ENCODE results near the gene ALDH3B1.

ALDH3B1 gene

DNA sequence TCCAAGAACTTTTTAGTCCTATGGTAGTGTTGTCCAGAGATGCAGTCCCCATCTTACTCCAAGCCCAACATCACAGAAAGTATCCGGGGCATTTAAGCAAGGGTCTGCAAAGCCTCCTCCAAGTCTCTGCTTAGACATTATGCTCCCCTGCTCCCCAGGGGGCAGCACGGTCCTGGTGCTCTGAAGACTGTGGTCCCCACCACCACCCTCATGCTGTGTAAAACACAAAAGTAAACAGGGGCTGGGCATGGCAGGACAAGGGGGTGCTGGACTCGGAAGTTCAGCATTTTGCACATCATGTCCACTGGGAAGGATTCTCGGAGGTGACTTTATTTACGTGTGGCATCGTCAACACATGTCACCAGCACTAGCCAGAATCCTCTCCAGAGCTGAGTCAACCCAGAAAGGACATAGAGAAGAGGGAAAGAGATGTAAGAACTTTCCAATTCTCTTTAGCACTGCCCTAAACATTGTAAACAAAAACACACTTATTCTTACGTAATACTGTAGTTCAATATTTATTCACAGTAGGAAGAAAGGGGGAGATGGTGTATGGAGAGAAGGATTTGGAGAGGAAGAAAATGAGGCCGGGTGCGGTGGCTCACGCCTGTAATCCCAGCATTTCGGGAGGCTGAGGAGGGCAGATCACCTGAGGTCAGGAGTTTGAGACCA, 66.4 kb downstream of the ALDH3B1 start:
- DNase-seq: no peak

DNA sequence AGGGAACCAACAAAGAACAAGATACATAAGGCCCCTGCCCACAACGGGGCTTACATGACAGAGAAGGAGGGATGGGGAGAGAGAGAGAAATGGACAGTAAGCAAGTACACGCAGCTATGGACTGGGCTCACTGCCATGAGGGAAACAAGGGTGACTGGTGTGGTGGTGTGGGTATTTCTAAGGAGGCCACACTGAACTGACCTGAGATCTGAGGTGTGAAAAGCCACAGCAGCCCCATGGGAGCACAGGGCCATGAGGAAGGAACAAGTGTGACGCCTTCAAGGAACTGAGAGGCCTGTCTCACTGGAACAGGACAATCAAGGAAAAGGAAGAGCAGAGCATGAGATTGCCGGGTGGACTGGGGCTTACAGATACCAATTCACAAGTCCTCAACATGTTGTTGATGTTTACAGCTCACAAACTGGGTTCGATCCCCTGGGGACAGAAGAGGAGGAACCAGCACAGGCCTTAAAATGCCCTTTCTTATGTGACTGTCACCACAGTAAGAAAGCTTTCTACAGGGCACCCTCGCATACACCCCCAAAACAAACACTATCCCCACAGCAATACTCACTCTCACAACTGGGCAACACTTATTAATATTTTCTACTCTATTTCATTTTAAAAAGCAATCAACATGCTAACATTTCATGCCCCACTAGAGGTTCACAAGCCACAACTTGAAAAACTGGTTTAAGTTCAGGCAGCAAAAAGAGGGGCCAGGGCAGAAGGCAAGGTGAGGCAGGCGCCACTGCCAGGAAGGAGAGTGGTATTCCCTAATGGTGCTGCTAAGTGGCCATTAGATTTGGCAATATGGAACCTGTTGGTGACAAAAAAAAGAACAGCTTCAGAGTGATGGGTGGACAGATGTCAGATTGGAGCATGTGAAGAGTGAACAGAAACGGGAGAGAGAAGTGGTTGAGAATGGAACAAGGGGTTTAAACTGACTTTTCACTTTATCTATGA, 67.8 kb downstream of the ALDH3B1 start:
- DNase-seq: no peak

Measured in suppressor macrophage treated with lipopolysaccharide for 4 hours (primary cell).